ENCODE measurements around the gene SUSD4.
"Not testable (repeated sequence)": the region's sequence is repeated elsewhere in the genome, so short reads cannot be mapped to it uniquely, and the experiment has no call there.

The SUSD4 gene

DNA sequence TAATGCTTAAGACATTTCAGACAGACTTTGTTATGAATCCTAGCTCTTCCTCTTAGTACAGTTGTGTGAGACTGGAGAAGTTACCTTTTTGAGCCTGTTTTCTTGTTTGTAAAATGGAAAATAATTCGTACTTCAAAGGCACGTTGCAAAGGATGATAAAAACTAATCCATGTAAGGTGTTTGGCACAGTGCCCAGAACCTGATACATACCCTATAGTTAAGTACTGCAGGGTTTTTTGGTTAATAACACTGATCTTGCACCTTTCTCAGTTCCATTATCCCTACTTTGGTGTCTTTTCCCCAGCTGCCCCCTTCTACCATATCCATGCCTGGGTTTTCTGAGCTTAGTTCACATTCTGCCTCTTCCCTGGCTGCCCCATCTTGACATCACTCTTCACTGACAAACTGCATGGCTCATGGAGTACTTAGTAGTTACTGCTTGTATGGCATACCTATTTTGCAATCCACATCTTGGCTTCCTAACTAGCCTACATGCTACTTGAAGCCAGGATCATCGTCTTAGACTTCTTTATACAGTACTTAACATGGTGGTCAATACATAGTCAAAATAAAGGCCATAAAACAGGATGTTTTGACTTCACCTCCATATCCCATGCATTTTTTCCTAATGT, 39.3 kb upstream of the SUSD4 start:
- H3K4me3 ChIP-seq (ENCODE audit: control insufficient read depth, low read depth, low read length) = no peak overlapping the region
- TF ChIP-seq, protein P1, sequence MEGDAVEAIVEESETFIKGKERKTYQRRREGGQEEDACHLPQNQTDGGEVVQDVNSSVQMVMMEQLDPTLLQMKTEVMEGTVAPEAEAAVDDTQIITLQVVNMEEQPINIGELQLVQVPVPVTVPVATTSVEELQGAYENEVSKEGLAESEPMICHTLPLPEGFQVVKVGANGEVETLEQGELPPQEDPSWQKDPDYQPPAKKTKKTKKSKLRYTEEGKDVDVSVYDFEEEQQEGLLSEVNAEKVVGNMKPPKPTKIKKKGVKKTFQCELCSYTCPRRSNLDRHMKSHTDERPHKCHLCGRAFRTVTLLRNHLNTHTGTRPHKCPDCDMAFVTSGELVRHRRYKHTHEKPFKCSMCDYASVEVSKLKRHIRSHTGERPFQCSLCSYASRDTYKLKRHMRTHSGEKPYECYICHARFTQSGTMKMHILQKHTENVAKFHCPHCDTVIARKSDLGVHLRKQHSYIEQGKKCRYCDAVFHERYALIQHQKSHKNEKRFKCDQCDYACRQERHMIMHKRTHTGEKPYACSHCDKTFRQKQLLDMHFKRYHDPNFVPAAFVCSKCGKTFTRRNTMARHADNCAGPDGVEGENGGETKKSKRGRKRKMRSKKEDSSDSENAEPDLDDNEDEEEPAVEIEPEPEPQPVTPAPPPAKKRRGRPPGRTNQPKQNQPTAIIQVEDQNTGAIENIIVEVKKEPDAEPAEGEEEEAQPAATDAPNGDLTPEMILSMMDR (IDR thresholded peaks at IDR 0.05; ENCODE audit: control insufficient read depth, insufficient read depth, low read depth, low read length, missing control alignments) = no peak
- no peak for DNase-seq (ENCODE audit: low read depth)

DNA sequence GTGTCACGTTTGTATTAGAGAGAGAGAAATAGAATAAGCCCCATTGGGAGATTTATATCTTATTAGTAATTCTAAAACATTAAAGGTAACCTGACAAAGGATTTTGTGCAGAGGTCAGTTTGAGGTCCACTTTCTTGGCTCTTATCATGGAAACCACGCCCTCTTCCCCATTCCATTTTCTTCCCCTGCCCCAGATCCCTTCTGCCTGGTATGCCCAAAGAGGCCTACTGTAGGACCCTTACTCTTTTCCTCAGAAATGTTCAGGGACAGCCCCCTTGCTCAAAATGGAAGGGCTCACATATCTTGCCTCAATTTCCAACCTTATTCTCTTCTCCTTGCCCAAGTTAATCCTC, 38.8 kb upstream of the SUSD4 start:
- DNase-seq (ENCODE audit: low read depth) = no peak
- TF ChIP-seq, protein P1 (IDR thresholded peaks at IDR 0.05; ENCODE audit: control insufficient read depth, insufficient read depth, low read depth, low read length, missing control alignments) = no peak
- H3K4me3 ChIP-seq (ENCODE audit: control insufficient read depth, low read depth, low read length) = no peak overlapping the region

DNA sequence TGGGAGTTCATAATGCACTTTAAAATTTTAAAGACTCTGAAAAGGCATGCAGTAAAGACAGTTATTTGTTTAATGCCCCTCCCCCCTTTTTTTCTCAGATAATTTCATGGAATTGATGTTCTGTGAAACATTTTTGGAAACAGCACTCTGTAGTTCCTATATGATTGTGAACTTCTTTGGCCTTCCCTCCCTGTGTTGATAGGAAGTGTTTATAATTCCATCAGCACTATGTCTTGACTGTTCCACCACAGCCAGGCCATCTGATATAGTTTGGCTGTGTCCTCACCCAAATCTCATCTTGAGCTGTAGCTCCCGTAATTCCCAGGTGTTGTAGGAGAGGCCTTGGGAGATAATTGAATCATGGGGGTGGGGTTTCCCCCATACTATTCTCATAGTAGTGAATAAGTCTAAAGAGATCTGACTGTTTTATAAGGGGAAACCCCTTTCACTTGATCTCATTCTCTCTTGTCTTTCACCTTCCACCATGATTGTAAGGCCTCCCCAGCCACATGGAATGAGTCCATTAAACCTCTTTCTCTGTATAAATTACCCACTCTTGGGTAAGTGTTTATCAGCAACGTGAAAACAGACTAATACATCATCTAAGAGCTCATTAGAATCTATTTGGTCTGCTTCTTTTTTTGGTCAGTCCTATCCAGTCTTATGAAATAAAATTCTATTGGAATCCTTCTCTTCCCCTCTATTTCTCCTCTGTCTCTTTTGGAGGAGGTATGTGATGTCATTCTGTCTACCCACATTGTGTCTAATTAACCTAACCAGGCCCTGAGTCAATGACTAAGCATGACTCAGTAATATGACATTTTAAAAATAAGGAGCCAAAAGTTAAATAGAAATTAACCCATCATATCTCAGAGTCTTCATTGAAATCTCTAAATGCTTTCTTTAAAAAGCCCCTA, 38.2 kb upstream of the SUSD4 start:
- TF ChIP-seq, protein P1 (IDR thresholded peaks at IDR 0.05; ENCODE audit: control insufficient read depth, insufficient read depth, low read depth, low read length, missing control alignments) = no peak
- H3K4me3 ChIP-seq (ENCODE audit: control insufficient read depth, low read depth, low read length) = no peak overlapping the region
- peak; percentile 46 for DNase-seq (ENCODE audit: low read depth)

DNA sequence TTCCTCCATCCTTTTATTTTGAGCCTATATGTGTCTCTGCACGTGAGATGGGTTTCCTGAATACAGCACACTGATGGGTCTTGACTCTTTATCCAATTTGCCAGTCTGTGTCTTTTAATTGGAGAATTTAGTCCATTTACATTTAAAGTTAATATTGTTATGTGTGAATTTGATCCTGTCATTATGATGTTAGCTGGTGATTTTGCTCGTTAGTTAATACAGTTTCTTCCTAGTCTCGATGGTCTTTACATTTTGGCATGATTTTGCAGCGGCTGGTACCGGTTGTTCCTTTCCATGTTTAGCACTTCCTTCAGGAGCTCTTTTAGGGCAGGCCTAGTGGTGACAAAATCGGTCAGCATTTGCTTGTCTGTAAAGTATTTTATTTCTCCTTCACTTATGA, 35.4 kb upstream of the SUSD4 start:
- H3K4me3 ChIP-seq (ENCODE audit: control insufficient read depth, low read depth, low read length); DNase-seq (ENCODE audit: low read depth): not testable (repeated sequence)

DNA sequence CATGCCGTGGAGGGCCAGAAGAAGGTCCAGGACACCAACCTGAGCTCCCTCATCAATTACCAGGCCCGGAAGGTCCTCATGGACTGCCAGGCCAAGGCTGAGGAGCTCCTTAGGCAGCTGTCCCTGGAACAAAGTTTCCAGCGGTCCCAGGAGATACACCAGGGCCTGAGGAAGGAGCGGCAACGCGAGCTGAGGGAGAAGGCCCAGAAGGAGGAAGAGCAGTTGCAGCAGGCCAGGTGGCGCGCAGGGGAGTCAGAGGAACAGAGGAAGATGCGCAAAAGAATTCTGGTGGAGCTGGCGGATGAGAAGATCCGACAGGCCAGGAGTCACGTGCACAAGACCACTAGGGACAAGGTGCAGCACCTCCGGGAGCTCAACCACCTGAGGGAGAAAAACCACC, 30.7 kb upstream of the SUSD4 start:
- DNase-seq (ENCODE audit: low read depth) = no peak
- TF ChIP-seq, protein P1 (IDR thresholded peaks at IDR 0.05; ENCODE audit: control insufficient read depth, insufficient read depth, low read depth, low read length, missing control alignments) = no peak
- H3K4me3 ChIP-seq (ENCODE audit: control insufficient read depth, low read depth, low read length) = no peak overlapping the region

DNA sequence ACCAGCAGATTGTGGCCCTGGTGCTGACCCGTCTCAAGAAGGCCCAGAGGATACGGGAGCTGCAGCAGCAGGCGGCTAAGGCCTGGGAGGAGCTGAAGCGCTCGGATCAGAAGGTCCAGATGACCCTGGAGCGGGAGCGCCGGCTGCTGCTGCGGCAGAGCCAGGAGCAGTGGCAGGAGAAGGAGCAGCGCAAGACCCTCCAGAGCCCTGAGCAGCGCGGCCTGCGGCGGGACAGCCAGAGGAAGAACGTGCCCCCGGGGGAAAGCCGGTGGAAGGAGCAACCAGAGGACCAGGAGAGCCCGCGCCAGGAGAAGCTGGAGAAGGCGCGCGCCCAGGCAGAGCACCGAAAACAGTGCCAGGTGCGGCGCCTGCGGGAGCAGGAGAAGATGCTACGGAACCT, 30.3 kb upstream of the SUSD4 start:
- TF ChIP-seq, protein P1 (IDR thresholded peaks at IDR 0.05; ENCODE audit: control insufficient read depth, insufficient read depth, low read depth, low read length, missing control alignments) = no peak
- no peak overlapping the region for H3K4me3 ChIP-seq (ENCODE audit: control insufficient read depth, low read depth, low read length)
- no peak for DNase-seq (ENCODE audit: low read depth)
